Suprapubic skin (tissue), 4 donors: ENCODE data around the gene PHYHD1. TPM values are rescaled to one million over a fixed set of nuclear protein-coding genes. Genes with fewer than 3 reads are reported as not detected.

Experiments used
- DNase-seq, 2 donors: peaks; one replicate each; pipeline ENCODE4 v3.0.0-alpha.2; 2019; ENCODE audit warnings: low spot score in 2 of 2
- H3K27ac ChIP-seq: fragments of 200-600 bp; sonication (generic); one replicate; pipeline ENCODE4 v1.5.1; 2019
- H3K27me3 ChIP-seq: fragments of 200-600 bp; sonication (generic); one replicate; pipeline ENCODE4 v1.5.1; 2019
- H3K36me3 ChIP-seq: fragments of 200-600 bp; sonication (generic); one replicate; pipeline ENCODE4 v1.5.1; 2019
- H3K4me1 ChIP-seq: fragments of 200-600 bp; sonication (generic); one replicate; pipeline ENCODE4 v1.5.1; 2019
- H3K4me3 ChIP-seq: fragments of 200-600 bp; sonication (generic); one replicate; pipeline ENCODE4 v1.5.1; 2019; ENCODE audit warnings: mild to moderate bottlenecking
- H3K9me3 ChIP-seq: fragments of 200-600 bp; sonication (generic); one replicate; pipeline ENCODE4 v1.5.1; 2019
- CTCF ChIP-seq, 2 donors: fragments of 200-600 bp in 1 of 2; fragments of 450-650 bp in 1 of 2; sonication (generic) in 1 of 2; IDR thresholded peaks; one replicate each; pipeline ENCODE4 v1.5.1; 2016 to 2019; ENCODE audit warnings: antibody characterized with exemption in 2 of 2, mild to moderate bottlenecking in 1 of 2, moderate library complexity in 1 of 2
- EP300 ChIP-seq: sonication (generic); formaldehyde crosslinking; IDR thresholded peaks from one replicate; pipeline ENCODE4 v1.6.1; 2017; ENCODE audit warnings: antibody characterized with exemption
- POLR2A ChIP-seq, 2 donors: fragments of 450-650 bp; IDR thresholded peaks; one replicate each; pipeline ENCODE4 v1.6.1; 2017; ENCODE audit warnings: antibody characterized with exemption in 2 of 2, mild to moderate bottlenecking in 2 of 2, moderate library complexity in 2 of 2
- POLR2AphosphoS5 ChIP-seq, 3 donors: sonication (generic); formaldehyde crosslinking; IDR thresholded peaks; one replicate each; pipeline ENCODE4 v1.6.1; 2017; ENCODE audit warnings: antibody characterized with exemption in 3 of 3
- WGBS: methylation state at CpG from one replicate; pipeline ENCODE4 v1.1.5; 2018; 5-methylcytosine and 5-hydroxymethylcytosine counted together
- total RNA-seq, 4 donors: library from RNA; depleted of rRNA; stranded (reverse); fragments of >200 nt; gene quantifications; one replicate each; pipeline ENCODE4 v1.1.0, GENCODE V29; 2016

Gene PHYHD1
- total RNA-seq, 4 donors from 2014 or later = 39.1 to 73.5 (median 49.5) TPM

- Histone ChIP-seq H3K4me1 (peaks cover 60% of the 10 kb centered on the region), H3K9me3 (no peaks in the 10 kb centered on the region), H3K27me3 (no peaks in the 10 kb centered on the region), H3K36me3 (peaks cover 23% of the 10 kb centered on the region), H3K4me3 (no peak overlapping the region), H3K27ac (peak overlapping the region; percentile 87)
- TF ChIP-seq EP300 (no peak), CTCF (IDR thresholded peaks at IDR 0.05) (no peak), POLR2A (IDR thresholded peaks at IDR 0.05) (no peak), POLR2AphosphoS5 (IDR thresholded peaks at IDR 0.05) (no peak)
- 61% methylated on average over 10 of the region's 10 CpGs for WGBS
- DNase-seq = no peak
These were observed 16.7 kb upstream of the PHYHD1 start for GRCh38 chr9:128903871-128904620.

GRCh38 chr9:128905964-128906363 is 14.8 kb upstream of the PHYHD1 start:
- 84% methylated on average over 7 of the region's 7 CpGs for WGBS
- Histone ChIP-seq H3K27ac (no peak overlapping the region), H3K9me3 (no peaks in the 10 kb centered on the region), H3K4me3 (no peak overlapping the region), H3K27me3 (no peaks in the 10 kb centered on the region), H3K36me3 (peaks cover 37% of the 10 kb centered on the region), H3K4me1 (peaks cover 58% of the 10 kb centered on the region)
- TF ChIP-seq POLR2AphosphoS5 (IDR thresholded peaks at IDR 0.05) (no peak), POLR2A (IDR thresholded peaks at IDR 0.05) (no peak), EP300 (no peak), CTCF (IDR thresholded peaks at IDR 0.05) (no peak)
- no peak for DNase-seq

GRCh38 chr9:128906741-128907140 is 14.0 kb upstream of the PHYHD1 start:
- 50% methylated on average over 2 of the region's 2 CpGs for WGBS
- no peak for DNase-seq
- peaks cover 37% of the 10 kb centered on the region for H3K36me3 ChIP-seq
- H3K9me3 ChIP-seq = no peaks in the 10 kb centered on the region
- no peaks in the 10 kb centered on the region for H3K27me3 ChIP-seq
- TF ChIP-seq POLR2AphosphoS5 (IDR thresholded peaks at IDR 0.05) = no peak
- no peak overlapping the region for H3K27ac ChIP-seq
- peaks cover 58% of the 10 kb centered on the region for H3K4me1 ChIP-seq
- H3K4me3 ChIP-seq = no peak overlapping the region

- Histone ChIP-seq H3K9me3 (no peaks in the 10 kb centered on the region), H3K27me3 (no peaks in the 10 kb centered on the region), H3K4me3 (no peak overlapping the region), H3K36me3 (peaks cover 37% of the 10 kb centered on the region), H3K4me1 (peaks cover 58% of the 10 kb centered on the region), H3K27ac (no peak overlapping the region)
- peak in 1 of 2 donors; percentile 68 for DNase-seq
- 97% methylated on average over 18 of the region's 24 CpGs for WGBS
- TF ChIP-seq EP300 (no peak), POLR2A (IDR thresholded peaks at IDR 0.05) (no peak), CTCF (IDR thresholded peaks at IDR 0.05) (no peak), POLR2AphosphoS5 (IDR thresholded peaks at IDR 0.05) (no peak)
These were observed 12.4 kb upstream of the PHYHD1 start for GRCh38 chr9:128908372-128908771.

GRCh38 chr9:128909859-128910258 is 10.9 kb upstream of the PHYHD1 start:
- 94% methylated on average over 3 of the region's 4 CpGs for WGBS
- H3K36me3 ChIP-seq = peaks cover 40% of the 10 kb centered on the region
- peaks cover 60% of the 10 kb centered on the region for H3K4me1 ChIP-seq
- no peak for TF ChIP-seq POLR2AphosphoS5 (IDR thresholded peaks at IDR 0.05)
- no peak for TF ChIP-seq POLR2A (IDR thresholded peaks at IDR 0.05)
- peak overlapping the region; percentile 5 for H3K27ac ChIP-seq
- H3K27me3 ChIP-seq = no peaks in the 10 kb centered on the region
- no peaks in the 10 kb centered on the region for H3K9me3 ChIP-seq
- H3K4me3 ChIP-seq = no peak overlapping the region
- no peak for DNase-seq

GRCh38 chr9:128910906-128911305 is 9.9 kb upstream of the PHYHD1 start:
- Histone ChIP-seq H3K27me3 (no peaks in the 10 kb centered on the region), H3K4me3 (no peak overlapping the region), H3K9me3 (no peaks in the 10 kb centered on the region), H3K36me3 (peaks cover 44% of the 10 kb centered on the region), H3K4me1 (peaks cover 65% of the 10 kb centered on the region), H3K27ac (peak overlapping the region; percentile 79)
- WGBS = 92% methylated on average over 6 of the region's 6 CpGs
- no peak for DNase-seq
- TF ChIP-seq POLR2AphosphoS5 (IDR thresholded peaks at IDR 0.05) = no peak
- TF ChIP-seq CTCF (IDR thresholded peaks at IDR 0.05) = no peak
- no peak for TF ChIP-seq POLR2A (IDR thresholded peaks at IDR 0.05)
- TF ChIP-seq EP300 = no peak
